ENCODE measurements around the gene PRKAG3. TPM values are rescaled to one million over a fixed set of nuclear protein-coding genes. Genes with fewer than 3 reads are reported as not detected.

PRKAG3 gene
- total RNA-seq, 1 donor from 2014 or later = not detected

- Mint-ChIP-seq H3K27ac (peak overlapping the region; percentile 92), H3K9me3 (no peaks in the 10 kb centered on the region), H3K4me3 (peak overlapping the region; percentile 90), H3K27me3 (peaks cover 6% of the 10 kb centered on the region), H3K36me3 (ENCODE audit: low read depth) (peaks cover 4% of the 10 kb centered on the region), H3K4me1 (peaks cover 57% of the 10 kb centered on the region)
- ATAC-seq (ENCODE audit: low read depth) = no peak
- intact Hi-C loops (cut with micrococcal nuclease) = no loop called here
- CTCF ChIA-PET = interaction anchor here (1.3 to 21.7 kb wide), 3 partner anchors 8 to 101 kb away, joined by 5 to 1062 read pairs (median 5); no protein-coding TSS in a partner anchor
- no peak for DNase-seq
- POLR2A ChIA-PET = interaction anchor here (1.2 to 20.0 kb wide), 5 partner anchors 8 to 400 kb away, joined by 3 to 969 read pairs (median 4); partner anchors contain the start of gene DNAJB2
- TF ChIP-seq, protein P1, sequence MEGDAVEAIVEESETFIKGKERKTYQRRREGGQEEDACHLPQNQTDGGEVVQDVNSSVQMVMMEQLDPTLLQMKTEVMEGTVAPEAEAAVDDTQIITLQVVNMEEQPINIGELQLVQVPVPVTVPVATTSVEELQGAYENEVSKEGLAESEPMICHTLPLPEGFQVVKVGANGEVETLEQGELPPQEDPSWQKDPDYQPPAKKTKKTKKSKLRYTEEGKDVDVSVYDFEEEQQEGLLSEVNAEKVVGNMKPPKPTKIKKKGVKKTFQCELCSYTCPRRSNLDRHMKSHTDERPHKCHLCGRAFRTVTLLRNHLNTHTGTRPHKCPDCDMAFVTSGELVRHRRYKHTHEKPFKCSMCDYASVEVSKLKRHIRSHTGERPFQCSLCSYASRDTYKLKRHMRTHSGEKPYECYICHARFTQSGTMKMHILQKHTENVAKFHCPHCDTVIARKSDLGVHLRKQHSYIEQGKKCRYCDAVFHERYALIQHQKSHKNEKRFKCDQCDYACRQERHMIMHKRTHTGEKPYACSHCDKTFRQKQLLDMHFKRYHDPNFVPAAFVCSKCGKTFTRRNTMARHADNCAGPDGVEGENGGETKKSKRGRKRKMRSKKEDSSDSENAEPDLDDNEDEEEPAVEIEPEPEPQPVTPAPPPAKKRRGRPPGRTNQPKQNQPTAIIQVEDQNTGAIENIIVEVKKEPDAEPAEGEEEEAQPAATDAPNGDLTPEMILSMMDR (IDR thresholded peaks at IDR 0.05) = no peak
These were observed 47.5 kb upstream of the PRKAG3 start for GRCh38 chr2:218878926-218879761.

DNA sequence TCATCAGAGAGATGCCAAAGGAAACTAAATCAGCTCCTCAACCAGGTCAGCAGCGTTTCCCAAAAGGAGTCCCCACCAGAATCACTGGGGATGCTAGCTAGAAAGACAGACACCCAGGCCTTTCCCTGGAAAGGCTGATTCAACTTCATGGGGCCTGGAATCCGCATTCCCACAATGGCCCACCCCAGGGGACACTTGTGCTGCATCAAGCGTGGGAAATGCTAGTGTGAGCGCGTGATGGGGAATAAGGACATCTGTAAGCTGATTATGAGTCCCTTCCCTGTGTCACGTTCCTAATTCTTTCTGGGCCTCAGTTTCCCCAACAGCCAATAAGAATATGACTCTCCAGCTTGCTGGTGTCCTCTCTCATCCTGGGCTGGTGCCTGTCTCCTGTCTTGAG, 46.9 kb upstream of the PRKAG3 start:
- ATAC-seq (ENCODE audit: low read depth) (no peak), DNase-seq (no peak)
- Mint-ChIP-seq H3K27me3 (peaks cover 6% of the 10 kb centered on the region), H3K4me3 (no peak overlapping the region), H3K4me1 (peaks cover 55% of the 10 kb centered on the region), H3K9me3 (no peaks in the 10 kb centered on the region), H3K36me3 (ENCODE audit: low read depth) (peaks cover 4% of the 10 kb centered on the region), H3K27ac (no peak overlapping the region)
- ChIA-PET POLR2A (interaction anchor here (1.3 to 20.0 kb wide), 2 partner anchors 15 to 371 kb away, joined by 4 to 969 read pairs; no protein-coding TSS in a partner anchor), CTCF (interaction anchor here (1.3 to 21.7 kb wide), 3 partner anchors 9 to 102 kb away, joined by 5 to 1062 read pairs (median 5); no protein-coding TSS in a partner anchor)
- intact Hi-C loops (cut with micrococcal nuclease) = no loop called here
- TF ChIP-seq, protein P1 (IDR thresholded peaks at IDR 0.05) = no peak

GRCh38 chr2:218877891-218878290, 46.3 kb upstream of the PRKAG3 start:
- H3K27ac Mint-ChIP-seq = no peak overlapping the region
- intact Hi-C loops (cut with micrococcal nuclease) = no loop called here
- DNase-seq = no peak
- ChIA-PET POLR2A (interaction anchor here (20.0 kb wide), 1 partner anchor 15 kb away, joined by 969 read pairs; no protein-coding TSS in a partner anchor), CTCF (interaction anchor here (2.6 to 21.7 kb wide), 2 partner anchors 21 to 104 kb away, joined by 10 to 1062 read pairs; no protein-coding TSS in a partner anchor)
- H3K27me3 Mint-ChIP-seq = peaks cover 10% of the 10 kb centered on the region
- no peak for ATAC-seq (ENCODE audit: low read depth)
- peaks cover 4% of the 10 kb centered on the region for H3K36me3 Mint-ChIP-seq (ENCODE audit: low read depth)
- TF ChIP-seq, protein P1 (IDR thresholded peaks at IDR 0.05) = no peak
- H3K4me3 Mint-ChIP-seq = no peak overlapping the region
- no peaks in the 10 kb centered on the region for H3K9me3 Mint-ChIP-seq
- peaks cover 55% of the 10 kb centered on the region for H3K4me1 Mint-ChIP-seq

DNA sequence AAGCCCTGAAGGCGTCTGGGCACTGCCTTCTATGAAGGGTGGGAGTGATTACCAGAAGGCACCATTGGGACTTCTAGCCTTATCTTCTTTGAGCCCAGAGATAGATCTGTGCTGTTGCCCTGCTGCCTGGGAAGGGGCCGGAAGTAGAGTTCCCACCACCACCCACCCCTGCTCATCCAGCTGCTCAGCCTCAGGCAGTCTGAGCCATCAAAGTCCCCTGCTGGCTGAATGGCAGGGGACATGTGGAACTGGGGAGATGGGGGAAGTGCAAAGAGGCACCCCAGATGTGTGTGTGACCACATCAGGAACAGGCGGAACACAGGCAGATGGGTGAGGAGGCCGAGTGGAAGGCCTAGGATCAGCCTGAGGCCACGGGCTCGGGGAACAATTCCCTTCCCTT, 45.7 kb upstream of the PRKAG3 start:
- ChIA-PET POLR2A (interaction anchor here (20.0 kb wide), 1 partner anchor 16 kb away, joined by 969 read pairs; no protein-coding TSS in a partner anchor), CTCF (interaction anchor here (1.2 to 21.7 kb wide), 11 partner anchors 11 to 119 kb away, joined by 4 to 1062 read pairs (median 9); no protein-coding TSS in a partner anchor)
- intact Hi-C loops (cut with micrococcal nuclease) = no loop called here
- ATAC-seq (ENCODE audit: low read depth) (no peak), DNase-seq (no peak)
- Mint-ChIP-seq H3K27ac (no peak overlapping the region), H3K4me1 (peaks cover 55% of the 10 kb centered on the region), H3K9me3 (no peaks in the 10 kb centered on the region), H3K27me3 (peaks cover 12% of the 10 kb centered on the region), H3K4me3 (no peak overlapping the region), H3K36me3 (ENCODE audit: low read depth) (no peaks in the 10 kb centered on the region)
- TF ChIP-seq, protein P1 (IDR thresholded peaks at IDR 0.05) = no peak
